ENCODE measurements around the gene BCL11A.

DNA sequence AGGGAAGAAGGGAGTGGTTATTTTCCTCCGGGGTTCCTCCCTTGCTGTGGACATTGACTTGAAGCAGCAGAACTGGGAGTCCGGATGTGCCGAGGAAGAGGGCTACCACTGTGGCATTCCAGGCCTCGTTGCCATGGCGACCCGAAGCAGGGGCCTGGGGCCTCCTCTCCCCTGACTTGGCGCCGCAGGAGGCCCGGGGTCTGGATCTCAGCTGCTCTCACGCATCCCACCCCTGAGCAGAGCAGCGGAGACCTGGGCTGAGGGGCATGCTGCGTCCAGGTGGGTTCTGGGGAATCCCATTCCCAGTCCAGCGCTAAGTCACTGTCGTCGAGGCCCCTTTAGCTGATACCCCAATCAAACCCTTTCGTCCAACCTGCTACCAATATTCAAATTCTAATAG lies 100.2 kb downstream of the BCL11A start:
- TF ChIP-seq ZNF70 (CRISPR knock-in tag; IDR thresholded peaks at IDR 0.05) = no peak
- TF ChIP-seq ZNF565 (CRISPR knock-in tag; conservative IDR thresholded peaks at IDR 0.05; ENCODE audit: low read depth) = no peak
- TF ChIP-seq, protein P1, sequence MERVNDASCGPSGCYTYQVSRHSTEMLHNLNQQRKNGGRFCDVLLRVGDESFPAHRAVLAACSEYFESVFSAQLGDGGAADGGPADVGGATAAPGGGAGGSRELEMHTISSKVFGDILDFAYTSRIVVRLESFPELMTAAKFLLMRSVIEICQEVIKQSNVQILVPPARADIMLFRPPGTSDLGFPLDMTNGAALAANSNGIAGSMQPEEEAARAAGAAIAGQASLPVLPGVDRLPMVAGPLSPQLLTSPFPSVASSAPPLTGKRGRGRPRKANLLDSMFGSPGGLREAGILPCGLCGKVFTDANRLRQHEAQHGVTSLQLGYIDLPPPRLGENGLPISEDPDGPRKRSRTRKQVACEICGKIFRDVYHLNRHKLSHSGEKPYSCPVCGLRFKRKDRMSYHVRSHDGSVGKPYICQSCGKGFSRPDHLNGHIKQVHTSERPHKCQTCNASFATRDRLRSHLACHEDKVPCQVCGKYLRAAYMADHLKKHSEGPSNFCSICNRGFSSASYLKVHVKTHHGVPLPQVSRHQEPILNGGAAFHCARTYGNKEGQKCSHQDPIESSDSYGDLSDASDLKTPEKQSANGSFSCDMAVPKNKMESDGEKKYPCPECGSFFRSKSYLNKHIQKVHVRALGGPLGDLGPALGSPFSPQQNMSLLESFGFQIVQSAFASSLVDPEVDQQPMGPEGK (CRISPR knock-in tag; IDR thresholded peaks at IDR 0.05; ENCODE audit: borderline replicate concordance) = no peak
- no peak for TF ChIP-seq ZFP3 (CRISPR knock-in tag; IDR thresholded peaks at IDR 0.05)

Measured in SK-N-SH treated with all-trans-retinoic acid at 6 μM for 48 hours (cell line).